HG03469 (cell line): ENCODE measurements around the gene ZNF547.

ENCODE experiments used
- ATAC-seq: cut with Tn5 transposase; IDR thresholded peaks from one replicate; pipeline ENCODE4 v1.9.1; 2021; ENCODE audit warnings: mild to moderate bottlenecking, moderate library complexity, moderate number of reproducible peaks; ENCODE audit not compliant: unreplicated experiment

Gene ZNF547

DNA sequence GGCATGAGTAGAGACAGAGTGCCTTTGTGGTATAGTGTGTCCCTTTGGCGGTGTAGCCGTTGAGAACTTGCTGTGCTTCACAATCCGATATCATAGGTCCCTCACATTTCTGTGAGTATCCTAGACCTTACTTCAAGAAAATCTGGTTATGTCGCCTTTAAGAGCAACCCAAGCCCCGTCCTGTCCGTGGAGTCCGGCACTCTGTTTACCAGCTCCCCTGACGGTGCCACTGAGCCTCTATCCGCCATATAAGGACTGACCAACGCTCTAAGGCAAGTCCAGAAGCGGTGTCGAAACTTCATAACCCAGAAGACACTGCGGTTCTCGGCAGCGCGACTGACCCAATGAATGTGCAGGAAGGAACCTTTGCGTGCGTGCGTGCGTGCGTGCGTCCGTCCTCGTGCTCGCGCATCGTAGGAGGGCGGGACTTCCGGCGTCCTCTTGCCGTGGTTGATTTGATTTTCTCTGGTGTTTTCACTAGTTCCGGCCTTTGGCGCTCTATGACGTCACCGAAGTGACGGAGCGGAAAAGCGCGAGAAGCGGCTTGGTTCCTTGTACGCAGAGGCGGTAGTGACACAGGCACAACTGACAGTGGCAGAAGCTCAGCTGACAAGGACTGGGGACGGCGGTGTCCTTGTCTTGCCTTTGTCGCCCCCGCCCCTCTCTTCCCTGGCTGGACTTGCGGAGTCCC lies at the start of gene ZNF547, which contains the start of gene TRAPPC2B:
TSS of gene ZNF547 (plus strand) at position 555 of the 691 bp plus-strand sequence. CDS start 5,005 bp downstream, outside the sequence.
TSS of gene TRAPPC2B (plus strand) at position 555 of the 691 bp plus-strand sequence. CDS start 1,283 bp downstream, outside the sequence.
- ATAC-seq, result peak; percentile 86

DNA sequence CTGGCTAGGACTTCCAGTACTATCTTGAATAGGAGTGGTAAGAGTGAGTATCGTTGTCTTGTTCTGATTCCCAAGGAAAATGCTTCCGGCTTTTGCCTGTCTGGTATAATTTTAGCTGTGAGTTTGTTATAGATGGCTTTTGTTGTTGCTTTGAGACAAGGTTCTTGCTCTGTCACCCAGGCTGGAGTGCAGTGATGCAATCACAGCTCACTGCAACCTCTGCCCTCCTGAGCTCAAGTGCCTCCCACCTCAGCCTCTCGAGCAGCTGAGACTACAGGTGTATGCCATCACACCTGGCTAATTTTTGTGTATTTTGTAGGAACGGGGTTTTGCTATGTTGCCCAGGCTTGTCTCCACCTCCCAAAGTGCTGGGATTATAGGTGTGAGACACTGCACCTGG lies 49.2 kb upstream of the ZNF547 start:
- ATAC-seq, result no peak

DNA sequence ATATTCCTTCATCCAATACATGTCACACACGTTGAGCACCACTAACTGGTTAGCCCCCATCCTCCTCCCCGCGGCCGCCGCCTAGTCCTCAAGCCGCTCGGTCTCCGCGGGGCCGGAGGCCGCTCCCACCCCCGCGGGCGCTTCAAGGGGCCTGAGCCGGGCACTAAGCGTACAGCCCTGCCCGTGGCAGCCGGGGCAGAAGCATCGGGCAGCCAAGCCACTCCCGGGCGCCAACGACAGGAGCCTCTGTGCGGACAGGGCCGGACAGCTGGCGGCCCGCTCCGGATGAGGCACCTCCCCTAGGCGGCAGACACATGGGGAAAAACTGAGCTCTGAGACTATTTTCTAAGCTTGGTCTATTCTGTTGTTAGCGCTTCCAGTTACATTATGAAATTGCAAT lies 45.8 kb upstream of the ZNF547 start:
- no peak for ATAC-seq

- ATAC-seq, result no peak
Observed at GRCh38 chr19:57319869-57320179, 43.5 kb upstream of the ZNF547 start.

DNA sequence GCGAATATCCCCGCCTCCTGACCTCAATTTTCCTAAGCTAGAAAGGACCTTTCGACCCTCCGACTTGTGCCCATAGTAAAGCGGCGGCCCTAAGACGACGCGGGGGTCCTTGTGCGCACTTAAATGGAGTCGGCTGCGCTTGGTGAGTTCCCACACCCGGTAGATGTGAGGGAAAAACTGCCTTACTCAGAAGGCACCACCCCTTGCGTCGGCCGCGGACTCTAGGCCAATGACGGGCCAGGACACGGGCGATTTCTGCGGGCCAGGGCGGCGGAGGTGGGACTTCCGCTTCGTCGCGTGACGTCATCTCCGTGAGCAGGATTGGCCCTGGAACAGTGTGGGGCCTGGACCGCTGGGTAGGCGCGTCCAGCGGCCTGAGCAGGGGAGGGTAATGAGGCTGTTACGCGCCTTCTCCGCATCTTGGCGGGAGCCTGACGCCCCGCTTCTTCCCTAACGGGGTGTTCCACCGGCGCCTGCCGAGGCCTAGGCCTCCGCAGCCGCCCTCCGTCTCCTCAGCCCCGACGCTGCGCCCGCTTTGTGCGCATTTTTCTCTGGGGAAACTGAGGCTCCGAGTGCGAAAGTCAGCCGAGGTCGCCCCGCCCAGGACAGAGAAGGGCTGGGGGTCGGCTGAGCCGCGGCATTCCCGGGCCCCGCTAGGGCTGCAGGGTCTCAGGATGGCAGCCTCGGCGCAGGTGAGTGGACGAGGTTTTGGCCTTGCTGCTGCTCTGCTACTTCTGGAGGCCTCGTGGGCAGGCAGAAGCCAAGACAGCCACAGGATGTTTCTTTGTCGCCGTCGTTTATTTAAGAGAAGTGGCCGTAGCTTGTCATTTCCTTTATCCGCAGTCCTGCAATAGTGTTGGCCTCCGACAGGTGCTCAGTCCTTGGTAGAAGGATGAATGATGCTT lies 42.9 kb upstream of the ZNF547 start, which contains the start of gene ZNF543:
TSS of gene ZNF543 (plus strand) at position 293 of the 905 bp plus-strand sequence. CDS start at position 675, 382 bp downstream.
- ATAC-seq, result peak; percentile 91

GRCh38 chr19:57321116-57321515 lies 42.2 kb upstream of the ZNF547 start:
- no peak for ATAC-seq

DNA sequence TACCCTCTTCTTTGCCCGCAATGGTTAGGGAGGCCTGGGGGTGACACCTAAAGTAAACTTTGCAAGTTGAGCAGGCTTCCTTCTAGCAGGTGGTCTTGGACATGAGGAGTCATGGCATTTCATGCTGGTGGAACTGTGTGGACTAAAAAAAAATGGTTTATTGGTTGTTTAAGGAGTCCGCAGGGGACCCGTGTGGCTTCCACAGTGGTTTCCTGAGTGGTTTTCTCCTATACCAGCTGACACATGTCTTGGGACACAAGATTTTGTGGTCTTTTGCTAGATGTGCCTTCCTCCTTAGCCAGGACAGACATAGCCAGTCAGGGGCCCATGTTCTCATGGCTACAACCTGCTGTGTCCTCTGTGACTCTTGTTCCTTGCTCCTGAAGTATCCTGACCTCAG lies 41.6 kb upstream of the ZNF547 start:
- no peak for ATAC-seq

- no peak for ATAC-seq
Observed at GRCh38 chr19:57324992-57325391, 38.4 kb upstream of the ZNF547 start.

GRCh38 chr19:57327993-57328392 lies 35.4 kb upstream of the ZNF547 start:
- ATAC-seq, result no peak

DNA sequence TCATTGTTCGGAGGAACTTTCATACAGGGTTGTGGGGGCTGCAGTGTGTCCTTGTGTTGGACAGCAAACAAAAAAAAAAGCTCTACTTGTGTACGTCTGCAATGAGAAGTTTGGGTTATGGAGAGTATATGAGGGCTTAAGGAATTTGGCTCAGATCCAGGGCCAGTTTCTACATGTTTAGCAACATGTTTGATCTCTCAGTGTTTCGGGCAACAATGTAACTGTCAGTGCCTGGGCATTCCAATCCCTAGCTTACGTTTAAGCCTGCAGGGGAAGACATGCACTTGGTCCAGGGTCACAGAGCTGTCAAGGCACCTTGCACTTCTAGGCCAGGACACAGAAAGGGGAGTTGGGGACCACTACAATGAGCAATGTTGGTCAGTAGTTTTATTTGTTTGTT lies 29.2 kb upstream of the ZNF547 start:
- ATAC-seq, result no peak

DNA sequence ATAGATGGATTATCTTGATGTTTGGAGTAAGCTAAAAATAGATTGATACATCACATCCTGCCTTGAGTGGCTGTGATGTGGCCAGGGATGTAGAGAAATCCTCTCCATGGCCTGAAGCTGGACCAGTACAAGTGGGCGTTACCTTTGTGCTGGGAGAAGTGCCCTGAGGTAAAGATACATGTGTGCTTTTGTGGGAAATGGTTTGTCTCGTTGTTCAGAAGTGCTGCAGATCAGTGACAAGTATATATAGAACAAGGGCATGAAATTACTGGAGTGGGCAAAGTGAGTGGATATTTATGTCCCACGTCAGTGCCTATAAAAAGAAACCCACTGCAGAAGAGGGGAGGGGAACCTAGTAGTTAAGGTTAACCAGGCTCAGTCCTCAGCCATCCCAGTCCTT lies 24.5 kb upstream of the ZNF547 start:
- ATAC-seq, result no peak

DNA sequence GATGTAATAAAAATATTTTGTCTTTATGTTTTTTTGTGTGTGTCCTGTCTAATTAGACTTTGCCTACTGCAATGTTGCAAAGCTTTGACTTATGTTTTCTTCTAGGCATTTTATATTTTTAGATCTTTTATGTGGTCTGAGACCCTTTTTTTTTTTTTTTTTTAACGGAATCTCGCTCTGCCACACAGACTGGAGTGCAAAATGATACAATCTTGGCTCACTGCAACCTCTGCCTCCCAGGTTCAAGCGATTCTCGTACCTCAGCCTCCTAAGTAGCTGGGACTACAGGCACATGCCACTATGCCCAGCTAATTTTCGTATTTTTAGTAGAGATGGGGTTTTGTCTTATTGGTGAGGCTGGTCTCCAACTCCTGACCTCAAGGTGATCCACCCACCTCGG lies 20.8 kb upstream of the ZNF547 start:
- no peak for ATAC-seq

GRCh38 chr19:57348136-57348535 lies 15.2 kb upstream of the ZNF547 start:
- ATAC-seq, result no peak

DNA sequence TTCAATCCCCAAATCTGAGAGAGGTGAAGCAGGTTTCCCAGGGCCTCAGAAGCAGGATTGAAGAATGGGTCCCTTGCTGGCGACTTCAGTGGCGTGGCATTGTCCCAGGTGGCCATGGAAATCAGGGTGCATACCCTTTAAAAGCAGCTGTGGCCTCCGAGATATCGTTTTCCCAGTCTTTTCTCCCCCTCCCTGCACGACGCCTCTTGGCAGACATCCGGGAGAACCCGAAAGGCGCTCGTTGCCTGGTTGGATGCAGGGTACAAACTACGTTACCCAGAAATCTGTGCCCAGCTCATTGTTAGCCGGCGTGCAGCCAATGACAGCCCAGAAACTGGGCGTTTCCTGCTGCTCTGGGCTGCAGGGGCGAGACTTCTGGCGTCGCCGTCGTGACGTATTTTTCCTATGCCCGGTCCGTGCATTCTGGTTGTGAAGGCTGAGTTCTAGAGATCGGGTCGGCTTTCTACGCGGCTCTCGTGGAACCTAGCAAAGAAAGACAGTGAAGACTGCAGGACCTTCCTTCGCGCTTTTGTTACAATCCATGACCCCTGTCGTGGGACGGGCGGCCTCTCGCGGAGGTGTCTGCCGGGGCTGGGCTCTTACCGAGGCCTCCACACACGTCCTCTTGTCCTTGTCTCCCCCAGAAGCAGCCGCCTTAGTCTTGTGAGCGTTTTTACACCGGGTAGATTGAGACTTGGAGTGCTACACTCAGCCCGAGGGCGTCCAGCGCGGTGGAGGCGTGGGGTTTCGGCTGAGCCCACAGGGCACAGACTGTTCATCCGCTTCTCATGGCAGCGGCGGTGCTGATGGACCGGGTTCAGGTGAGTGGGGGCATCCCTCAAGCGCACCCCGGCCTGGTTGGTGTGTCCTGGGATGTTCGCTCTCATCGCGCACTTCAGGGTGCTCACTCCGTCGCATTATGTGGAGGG lies 12.2 kb upstream of the ZNF547 start, which contains the start of gene ZNF304:
TSS of gene ZNF304 (plus strand) at position 395 of the 929 bp plus-strand sequence. CDS start at position 789, 394 bp downstream.
- peak; percentile 89 for ATAC-seq

DNA sequence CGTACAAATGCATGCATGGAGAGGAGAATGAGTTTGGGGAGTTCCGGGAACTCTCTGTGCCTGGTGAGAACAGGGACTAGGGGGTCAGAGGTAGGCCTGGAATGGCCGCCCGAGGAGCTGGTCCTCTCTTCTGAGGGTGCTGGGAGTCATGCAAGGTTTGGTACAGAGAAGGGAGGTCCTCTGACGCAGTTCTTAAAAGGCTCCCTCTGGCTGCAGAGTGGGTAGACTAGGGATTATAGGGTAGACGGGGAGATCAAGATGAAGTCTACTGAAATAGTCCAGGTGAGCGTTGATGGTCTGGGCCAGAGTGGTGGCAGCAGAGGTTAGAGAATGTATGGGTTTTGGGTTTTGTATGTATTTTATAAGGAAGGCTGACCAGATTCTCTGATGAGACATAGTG lies 11.5 kb upstream of the ZNF547 start:
- no peak for ATAC-seq

GRCh38 chr19:57355916-57356315 lies 7.4 kb upstream of the ZNF547 start:
- ATAC-seq, result no peak

GRCh38 chr19:57357406-57357805 lies 5.9 kb upstream of the ZNF547 start:
- no peak for ATAC-seq

- no peak for ATAC-seq
Observed at GRCh38 chr19:57359300-57359699, 4.1 kb upstream of the ZNF547 start.

DNA sequence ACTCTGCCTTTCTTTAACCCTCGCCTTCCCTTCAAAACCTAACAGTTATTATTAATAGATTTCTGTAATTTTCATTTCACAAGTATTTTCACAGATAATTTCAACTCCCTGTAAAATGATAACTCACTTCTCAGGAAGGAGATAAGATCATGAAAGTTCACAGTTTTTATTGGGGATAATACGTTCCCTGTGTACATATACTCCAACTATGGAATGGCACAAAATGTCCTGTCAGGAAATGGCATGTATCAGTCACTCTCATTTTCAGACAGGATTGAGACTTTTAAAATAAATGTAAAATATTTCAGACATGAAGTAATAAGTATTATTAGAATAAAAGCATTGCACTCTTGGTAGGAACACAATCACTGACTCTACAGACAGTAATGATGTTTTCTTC lies 932 bp upstream of the ZNF547 start:
- no peak for ATAC-seq

GRCh38 chr19:57363688-57364181 lies 384 bp downstream of the ZNF547 start:
- no peak for ATAC-seq

GRCh38 chr19:57366776-57367175 lies 3.4 kb downstream of the ZNF547 start:
- ATAC-seq, result no peak
